K562 (cell line): ENCODE results near the gene CES5A. TPM values are rescaled to one million over a fixed set of nuclear protein-coding genes. Genes with fewer than 3 reads are reported as not detected.

Experiments used
- ATAC-seq: fragments of 200-7000 bp; cut with Tn5 transposase; 3 replicates; pipeline ENCODE4 v1.9.1; 2020; ENCODE audit warnings: moderate library complexity
- BruUV-seq: library from RNA; stranded (reverse); fragments of 400-500 nt; replicated peaks from 2 replicates; lab custom pipeline; 2021; lab: Mats Ljungman, UMichigan
- CTCF ChIA-PET: fragments of 300-600 bp; formaldehyde crosslinking; extraction: SDS; loops from one replicate; lab custom pipeline; 2021; ENCODE audit warnings: low intra/inter-chr PET ratio; lab: Yijun Ruan, JAX
- POLR2A ChIA-PET: fragments of 300-600, 350-650 bp; sonication (Branson Sonifier 250); formaldehyde crosslinking; extraction: SDS; loops from one replicate; lab custom pipeline; 2021; ENCODE audit warnings: antibody characterized with exemption, inconsistent platforms; lab: Yijun Ruan, JAX
- DNase-seq, 4 experiments: peaks; one replicate each; pipeline versions ENCODE4 v3.0.0 to v3.0.0-alpha.2; 2011 to 2018; ENCODE audit warnings: low spot score in 3 of 4, mixed read lengths in 3 of 4; ENCODE audit errors: extremely low read depth in 1 of 4
- FAIRE-seq: peaks from 2 replicates; lab custom pipeline; 2011; peaks lifted over from hg19 to GRCh38; lab: Jason Lieb, UNC
- H2AFZ ChIP-seq: 2 replicates; pipeline ENCODE4 v1.6.0; 2011; ENCODE audit warnings: low read depth, low read length, control low read depth, inconsistent platforms
- H3K27ac ChIP-seq: fragments of 200-600 bp; 3 replicates; pipeline ENCODE4 v1.8.0; 2011; ENCODE audit warnings: low read depth, mild to moderate bottlenecking, control low read depth, inconsistent platforms, low read length, moderate library complexity, mixed read lengths; ENCODE audit errors: extremely low read depth
- H3K27me3 ChIP-seq, 2 experiments: fragments of 300-600 bp in 1 of 2; 2 replicates in 1 of 2; 3 replicates in 1 of 2; pipeline versions ENCODE4 v1.6.0 to v1.8.0; 2011; ENCODE audit warnings: inconsistent platforms in 2 of 2, low read length in 2 of 2, mild to moderate bottlenecking in 1 of 2, mixed read lengths in 1 of 2, moderate library complexity in 1 of 2; ENCODE audit not compliant: control insufficient read depth in 2 of 2, insufficient read depth in 2 of 2
- H3K36me3 ChIP-seq: fragments of 300-600 bp; 3 replicates; pipeline ENCODE4 v1.8.0; 2011; ENCODE audit warnings: mild to moderate bottlenecking, low read length, inconsistent platforms; ENCODE audit not compliant: control insufficient read depth, insufficient read depth
- H3K4me1 ChIP-seq, 2 experiments: fragments of 200-600 bp in 1 of 2; replicated peaks in 1 of 2; 2 replicates in 1 of 2; 3 replicates in 1 of 2; pipeline versions ENCODE4 v1.5.1 to v1.8.0; 2011; ENCODE audit warnings: inconsistent platforms in 2 of 2, low read length in 2 of 2, mild to moderate bottlenecking in 1 of 2, mixed read lengths in 1 of 2, moderate library complexity in 1 of 2; ENCODE audit not compliant: control insufficient read depth in 2 of 2, insufficient read depth in 2 of 2
- H3K4me2 ChIP-seq: 2 replicates; pipeline ENCODE4 v1.6.1; 2011; ENCODE audit warnings: low read length, control low read depth, inconsistent platforms, mixed read lengths; ENCODE audit not compliant: insufficient read depth
- H3K4me3 ChIP-seq: fragments of 200-600 bp; sonication (generic), shearing (Covaris generic); 2 replicates; pipeline ENCODE4 v1.5.1; 2016; ENCODE audit warnings: control low read depth, inconsistent platforms
- H3K79me2 ChIP-seq: fragments of 200-600 bp; 3 replicates; pipeline ENCODE4 v1.8.0; 2011; ENCODE audit warnings: low read length, inconsistent platforms; ENCODE audit not compliant: control insufficient read depth, insufficient read depth
- H3K9ac ChIP-seq, 2 experiments: 2 replicates each; pipeline versions ENCODE4 v1.6.0 to v1.6.1; 2011; ENCODE audit warnings: low read depth in 2 of 2, low read length in 2 of 2, control low read depth in 1 of 2, inconsistent platforms in 1 of 2, mild to moderate bottlenecking in 1 of 2, mixed read lengths in 1 of 2; ENCODE audit not compliant: insufficient read depth in 1 of 2
- H3K9me1 ChIP-seq: one replicate; pipeline ENCODE4 v1.6.0; 2011; ENCODE audit warnings: inconsistent platforms, mild to moderate bottlenecking, low read length, moderate library complexity; ENCODE audit not compliant: control insufficient read depth, insufficient read depth
- H3K9me3 ChIP-seq: replicated peaks from 2 replicates; pipeline ENCODE4 v1.5.1; 2011; ENCODE audit warnings: low read depth, low read length, inconsistent platforms; ENCODE audit not compliant: control insufficient read depth, insufficient read depth
- H4K20me1 ChIP-seq: replicated peaks from 2 replicates; pipeline ENCODE4 v1.6.1; 2011; ENCODE audit warnings: low read length, inconsistent platforms, mixed read lengths; ENCODE audit not compliant: control insufficient read depth, insufficient read depth
- AFF1 ChIP-seq, 2 experiments: fragments of 450-650 bp; IDR thresholded peaks; 2 replicates each; pipeline ENCODE4 v1.6.1; 2018; ENCODE audit warnings: mild to moderate bottlenecking in 2 of 2, low read depth in 1 of 2; ENCODE audit not compliant: partially characterized antibody in 2 of 2
- ARID3B ChIP-seq: fragments of 250-450 bp; sonication (Bioruptor Pico); IDR thresholded peaks from 2 replicates; pipeline ENCODE4 v1.4.0; 2020; ENCODE audit warnings: borderline replicate concordance
- HMGN3 ChIP-seq: IDR thresholded peaks from 2 replicates; pipeline ENCODE4 v1.6.1; 2011; ENCODE audit warnings: borderline replicate concordance, low read depth, mild to moderate bottlenecking, mixed read lengths, low read length; ENCODE audit not compliant: insufficient read length; ENCODE audit errors: extremely low read depth
- LCOR ChIP-seq: sonication (generic); formaldehyde crosslinking; IDR thresholded peaks from 2 replicates; pipeline ENCODE4 v1.8.0; 2022; ENCODE audit warnings: mild to moderate bottlenecking, missing genetic modification reagents
- MCM5 ChIP-seq: fragments of 450-650 bp; IDR thresholded peaks from 2 replicates; pipeline ENCODE4 v1.6.1; 2016; ENCODE audit warnings: low read depth
- MEF2D ChIP-seq: conservative IDR thresholded peaks from 2 replicates; pipeline ENCODE4 v1.6.1; 2016; ENCODE audit warnings: low read depth, missing genetic modification characterization, missing compliant biosample characterization
- ZNF316 ChIP-seq: fragments of 450-650 bp; IDR thresholded peaks from 2 replicates; pipeline ENCODE4 v1.6.1; 2016
- in situ Hi-C: fragments of 300-500 bp; cut with MboI; formaldehyde crosslinking; loops from 4 replicates; pipeline ENCODE4 v1.15.0; 2018; ENCODE audit warnings: inconsistent platforms, mixed read lengths
- intact Hi-C: fragments of 100-400 bp; cut with micrococcal nuclease; formaldehyde crosslinking; loops from 2 replicates; pipeline ENCODE4 v1.14.2; 2022
- polyA plus RNA-seq, 8 experiments: library from polyadenylated mRNA; depleted of rRNA in 4 of 8; stranded (reverse) in 5 of 8; unstranded in 3 of 8; fragments of >200 nt; fragmentation: Nextera tagmentation in 2 of 8; fragmentation: Illumina TruSeq in 1 of 8; extraction: Ambion mirVana in 2 of 8; extraction: Trizol in 1 of 8; gene quantifications; 2 replicates each; pipeline versions ENCODE4 v1.2.1 to v1.2.3, GENCODE V29; 2011 to 2014; ENCODE audit warnings: inconsistent platforms in 1 of 8, missing spikeins in 1 of 8
- total RNA-seq, 7 experiments: library from RNA; depleted of rRNA in 6 of 7; stranded (reverse); fragments of >200 nt in 6 of 7; fragmentation: Illumina TruSeq in 2 of 7; extraction: Trizol in 2 of 7; gene quantifications; 2 replicates each; pipeline versions ENCODE4 v1.2.1 to v1.2.3, GENCODE V29; 2011 to 2021; ENCODE audit warnings: low replicate concordance in 1 of 7

The CES5A gene
- total and polyA plus RNA-seq, 9 of the 15 experiments (the other 6 are each of a cell fraction or from before 2014, with no cell fraction given), result 0.07 to 0.17 (median 0.15) TPM; not detected in 4

- TF ChIP-seq AFF1 (IDR thresholded peaks at IDR 0.05; ENCODE audit: low read depth in 1 of 2, partially characterized antibody in 2 of 2) (no peak), ARID3B (CRISPR knock-in tag) (no peak), MCM5 (no peak), MEF2D (tag) (no peak)
Observed at GRCh38 chr16:55875273-55875672, at the start of gene CES5A (continued).

- no TSS peak for BruUV-seq
- TF ChIP-seq HMGN3 (no peak), ZNF316 (peak; percentile 51; the same call in 1 of the 2 replicates), LCOR (CRISPR knock-in tag) (no peak)
- ATAC-seq (no peak), DNase-seq (no peak), FAIRE-seq (no peak)
- ChIA-PET POLR2A (no interaction called here), CTCF (no interaction called here)
- Histone ChIP-seq H3K27me3 (no peaks in the 10 kb centered on the region), H3K4me2 (no peak overlapping the region), H4K20me1 (no peaks in the 10 kb centered on the region), H2AFZ (no peak overlapping the region), H3K79me2 (no peaks in the 10 kb centered on the region), H3K4me3 (no peak overlapping the region), H3K9me1 (no peaks in the 10 kb centered on the region), H3K4me1 (no peaks in the 10 kb centered on the region), H3K9me3 (no peaks in the 10 kb centered on the region), H3K9ac (no peak overlapping the region), H3K27ac (no peak overlapping the region), H3K36me3 (no peaks in the 10 kb centered on the region)
- in situ Hi-C loops, result no loop called here
- intact Hi-C loops, result no loop called here
Observed at GRCh38 chr16:55922662-55923061, 47.5 kb upstream of the CES5A start.
